GM15510 (cell line): ENCODE results near the gene C6orf141.

Experiments
- POLR2A ChIP-seq: IDR thresholded peaks from 3 replicates; pipeline ENCODE4 v1.6.1; 2011; ENCODE audit warnings: borderline replicate concordance; ENCODE audit not compliant: insufficient read length; ENCODE audit errors: extremely low read depth

The C6orf141 gene

DNA sequence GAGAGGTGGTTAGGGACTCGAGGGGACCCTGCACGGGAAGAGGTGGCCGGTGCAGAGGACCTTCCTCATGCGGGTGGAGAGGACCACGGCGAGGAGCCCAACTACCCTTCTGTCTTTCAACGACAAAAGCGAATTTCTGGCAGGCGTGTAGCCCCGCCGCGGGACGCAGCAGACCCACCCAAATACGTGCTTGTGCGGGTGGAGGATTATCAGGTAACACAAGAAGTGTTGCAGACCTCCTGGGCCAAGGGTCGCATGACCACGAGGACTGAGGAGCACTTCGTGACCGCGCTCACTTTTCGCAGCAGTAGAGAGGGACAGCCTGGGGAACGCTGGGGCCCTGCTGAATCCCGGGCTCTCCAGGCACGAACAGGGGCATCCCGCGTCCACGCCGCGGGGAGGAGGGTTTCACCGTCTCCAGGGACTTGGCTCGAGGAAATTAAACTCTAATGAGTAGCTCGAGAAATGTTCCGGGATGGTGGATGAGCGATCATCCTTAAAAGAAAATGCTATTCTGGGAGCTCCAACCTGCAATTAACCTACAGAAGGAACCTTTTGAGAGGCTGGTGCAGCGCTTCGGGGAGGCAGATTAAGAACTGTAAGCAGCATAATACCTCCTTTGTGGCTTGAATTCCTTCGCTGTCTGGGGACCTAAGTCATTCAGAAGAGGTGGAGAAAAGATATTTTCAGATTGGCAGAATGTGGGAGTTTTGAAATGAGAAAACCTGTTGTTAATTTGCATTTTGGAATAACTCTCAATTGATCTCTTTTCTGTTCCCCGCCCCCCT is 804 bp downstream of the C6orf141 start:
- no peak for TF ChIP-seq POLR2A

DNA sequence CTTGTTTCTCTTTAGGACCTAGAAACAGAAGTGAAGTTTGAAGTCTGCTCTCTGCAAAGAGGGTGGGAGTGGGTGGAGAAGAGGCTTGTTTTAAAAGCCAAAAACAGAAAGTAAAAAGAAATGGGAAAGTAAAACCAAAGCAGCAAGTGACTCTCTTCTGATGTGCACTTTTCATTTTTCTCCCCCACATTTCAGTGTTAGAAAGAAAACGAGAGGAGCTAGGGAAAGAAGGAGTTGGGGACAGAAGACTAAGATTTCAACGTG is 1.3 kb downstream of the C6orf141 start:
- TF ChIP-seq POLR2A = no peak

- TF ChIP-seq POLR2A = no peak
Measured at GRCh38 chr6:49552596-49552995, 2.1 kb downstream of the C6orf141 start.

DNA sequence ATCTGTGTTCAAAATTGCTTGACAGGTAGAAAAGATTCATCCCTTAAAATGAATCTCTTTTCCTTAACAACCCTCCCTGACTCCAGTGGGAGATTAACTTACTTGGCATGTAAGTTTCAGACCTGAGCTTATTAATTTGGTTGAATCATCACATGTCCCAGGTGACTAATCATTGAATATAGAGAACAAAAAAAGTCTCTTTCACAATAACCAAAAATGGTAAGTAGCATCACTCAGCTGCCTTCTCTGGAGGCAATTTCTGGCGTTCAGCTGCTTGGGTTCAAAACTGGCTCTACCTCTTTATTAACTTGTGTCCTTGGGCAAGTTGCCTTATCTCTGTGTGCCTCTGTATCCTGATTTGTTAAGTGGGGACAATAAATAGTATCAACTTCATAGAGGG is 2.9 kb downstream of the C6orf141 start:
- no peak for TF ChIP-seq POLR2A

DNA sequence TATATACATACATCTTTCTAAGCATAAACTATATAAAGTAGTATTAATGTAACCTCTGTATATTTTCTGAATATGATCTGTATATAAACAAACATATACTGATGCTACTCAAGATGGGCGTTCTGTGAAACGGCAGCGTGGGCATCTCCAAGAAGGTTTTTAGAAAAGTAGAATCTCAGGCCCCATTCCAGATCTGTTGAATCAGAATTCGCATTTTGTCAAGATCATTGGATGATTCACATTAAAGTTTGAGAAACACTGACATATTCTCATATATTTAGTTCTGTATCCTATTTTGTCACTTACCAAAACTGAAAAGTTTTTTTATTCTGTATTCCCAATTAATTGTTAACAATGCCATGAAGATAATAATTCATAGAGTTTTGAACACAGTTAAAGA is 5.5 kb downstream of the C6orf141 start:
- TF ChIP-seq POLR2A = no peak

- no peak for TF ChIP-seq POLR2A
Measured at GRCh38 chr6:49556429-49556837, 6.0 kb downstream of the C6orf141 start.

- no peak for TF ChIP-seq POLR2A
Measured at GRCh38 chr6:49557177-49557576, 6.7 kb downstream of the C6orf141 start.

GRCh38 chr6:49558238-49558637 is 7.8 kb downstream of the C6orf141 start:
- TF ChIP-seq POLR2A = no peak

- no peak for TF ChIP-seq POLR2A
Measured at GRCh38 chr6:49563006-49563886, 12.8 kb downstream of the C6orf141 start.

GRCh38 chr6:49564552-49564951 is 14.1 kb downstream of the C6orf141 start:
- no peak for TF ChIP-seq POLR2A

- no peak for TF ChIP-seq POLR2A
Measured at GRCh38 chr6:49565261-49565660, 14.8 kb downstream of the C6orf141 start.

DNA sequence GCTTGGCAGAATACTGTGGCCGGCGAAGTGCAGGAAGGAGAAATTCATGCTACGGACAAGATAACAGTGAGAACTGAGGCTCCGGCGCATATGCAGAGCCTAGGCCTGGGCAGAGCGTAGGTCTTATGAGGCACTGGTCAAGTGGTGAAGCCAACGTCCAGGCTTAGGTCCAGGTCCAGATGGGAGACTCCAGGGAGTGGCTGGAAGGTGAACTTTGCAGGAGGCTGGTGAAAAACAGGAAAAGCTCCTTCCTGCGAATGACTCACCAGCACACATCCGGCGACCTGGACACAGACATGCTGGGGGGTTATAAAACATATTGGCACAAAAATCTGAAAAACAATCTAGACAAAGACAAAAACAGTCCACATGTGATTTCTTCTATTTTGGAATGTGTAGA is 15.4 kb downstream of the C6orf141 start:
- no peak for TF ChIP-seq POLR2A

- no peak for TF ChIP-seq POLR2A
Measured at GRCh38 chr6:49570474-49571079, 20.1 kb downstream of the C6orf141 start.

GRCh38 chr6:49576618-49577017 is 26.1 kb downstream of the C6orf141 start:
- no peak for TF ChIP-seq POLR2A

DNA sequence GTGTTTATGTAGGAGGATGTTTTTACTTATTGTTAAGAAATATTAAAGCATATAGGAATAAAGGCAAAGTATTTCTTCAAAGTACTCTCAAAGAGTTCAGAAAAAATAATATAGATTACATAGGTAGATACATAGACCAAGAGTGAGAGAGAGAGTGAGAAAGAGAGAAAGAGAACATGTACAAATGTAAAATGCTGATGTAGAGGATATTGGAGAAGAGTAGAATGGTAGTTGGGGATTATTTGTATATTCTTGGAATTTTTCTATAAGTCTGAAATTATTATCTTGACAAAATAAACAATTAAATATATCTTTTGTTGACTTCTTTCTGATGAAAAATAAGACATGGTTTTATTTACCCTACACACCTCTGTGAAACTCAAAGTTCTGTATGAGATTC is 29.2 kb downstream of the C6orf141 start:
- no peak for TF ChIP-seq POLR2A
